ENCODE measurements around the gene RYR1. TPM values are rescaled to one million over a fixed set of nuclear protein-coding genes. Genes with fewer than 3 reads are reported as not detected.
"Not testable (repeated sequence)": the region's sequence is repeated elsewhere in the genome, so short reads cannot be mapped to it uniquely, and the experiment has no call there.

The RYR1 gene
- polyA plus RNA-seq, 4 donors, result 0.81 to 2.3 TPM; not detected in 2

- no peak overlapping the region for H3K27ac ChIP-seq (ENCODE audit: low read depth in 1 of 3, low read length in 2 of 3)
- FAIRE-seq (no peak), DNase-seq (no peak)
- no peaks in the 10 kb centered on the region for H3K36me3 ChIP-seq (ENCODE audit: control insufficient read depth in 3 of 3, insufficient read depth in 2 of 3, low read depth in 1 of 3, low read length in 3 of 3)
- H3K27me3 ChIP-seq (ENCODE audit: control insufficient read depth in 3 of 3, insufficient read depth in 3 of 3, low read length in 3 of 3), result peaks cover 0 to 22% (median 0%) of the 10 kb centered on the region in 3 donors
- H3K4me1 ChIP-seq (ENCODE audit: control insufficient read depth in 3 of 3, insufficient read depth in 2 of 3, low read depth in 1 of 3, low read length in 2 of 3), result no peaks in the 10 kb centered on the region
- H3K4me3 ChIP-seq (ENCODE audit: low read depth in 1 of 3, low read length in 3 of 3), result peak overlapping the region in 1 of 3 donors; percentile 46
- no peaks in the 10 kb centered on the region for H3K9me3 ChIP-seq (ENCODE audit: control insufficient read depth in 2 of 2, insufficient read depth in 1 of 2, low read depth in 1 of 2, low read length in 1 of 2)
- WGBS, 3 donors, result 55 to 61% (median 60%) methylated on average over 21 of the region's 21 CpGs
Observed at GRCh38 chr19:38565691-38566105, 132.2 kb downstream of the RYR1 start.

DNA sequence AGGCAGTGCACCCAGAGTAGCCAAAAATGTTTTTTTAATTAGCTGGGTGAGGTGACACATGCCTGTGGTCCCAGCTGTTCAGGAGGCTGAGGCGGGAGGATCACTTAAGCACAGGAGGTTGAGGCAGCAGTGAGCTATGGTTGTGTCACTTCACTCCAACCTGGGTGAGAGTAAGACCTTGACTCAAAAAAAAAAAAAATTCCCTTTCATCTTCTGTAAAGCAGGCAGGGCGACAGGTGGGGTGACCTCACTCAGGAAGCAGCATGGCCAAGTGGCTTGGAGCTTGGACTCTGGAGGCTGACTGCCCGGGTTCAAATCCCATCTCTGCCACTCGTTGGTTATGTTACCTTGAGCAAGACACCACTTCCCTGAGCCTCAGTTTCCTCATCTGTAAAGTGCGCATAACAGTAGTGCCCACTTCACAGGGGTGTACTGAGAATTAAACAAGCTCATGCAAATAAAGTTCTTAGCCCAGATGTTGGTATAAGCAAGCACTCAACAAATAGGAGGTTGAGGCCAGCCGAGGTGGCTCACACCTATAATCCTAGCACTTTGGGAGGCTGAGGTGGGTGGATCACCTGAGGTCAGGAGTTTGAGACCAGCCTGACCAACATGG is 136.0 kb downstream of the RYR1 start:
- Histone ChIP-seq H3K4me1 (ENCODE audit: control insufficient read depth in 3 of 3, insufficient read depth in 2 of 3, low read depth in 1 of 3, low read length in 2 of 3) (no peaks in the 10 kb centered on the region), H3K27me3 (ENCODE audit: control insufficient read depth in 3 of 3, insufficient read depth in 3 of 3, low read length in 3 of 3) (peaks cover 0 to 18% (median 0%) of the 10 kb centered on the region in 3 donors), H3K36me3 (ENCODE audit: control insufficient read depth in 3 of 3, insufficient read depth in 2 of 3, low read depth in 1 of 3, low read length in 3 of 3) (no peaks in the 10 kb centered on the region), H3K4me3 (ENCODE audit: low read depth in 1 of 3, low read length in 3 of 3) (no peak overlapping the region), H3K27ac (ENCODE audit: low read depth in 1 of 3, low read length in 2 of 3) (no peak overlapping the region), H3K9me3 (ENCODE audit: control insufficient read depth in 2 of 2, insufficient read depth in 1 of 2, low read depth in 1 of 2, low read length in 1 of 2) (no peaks in the 10 kb centered on the region)
- DNase-seq (no peak), FAIRE-seq (no peak)
- WGBS, 3 donors, result 47 to 73% (median 53%) methylated on average over 6 of the region's 6 CpGs

- Histone ChIP-seq H3K27me3 (ENCODE audit: control insufficient read depth in 3 of 3, insufficient read depth in 3 of 3, low read length in 3 of 3) (peaks cover 0 to 5% (median 0%) of the 10 kb centered on the region in 3 donors), H3K36me3 (ENCODE audit: control insufficient read depth in 3 of 3, insufficient read depth in 2 of 3, low read depth in 1 of 3, low read length in 3 of 3) (no peaks in the 10 kb centered on the region), H3K4me3 (ENCODE audit: low read depth in 1 of 3, low read length in 3 of 3) (no peak overlapping the region), H3K4me1 (ENCODE audit: control insufficient read depth in 3 of 3, insufficient read depth in 2 of 3, low read depth in 1 of 3, low read length in 2 of 3) (no peaks in the 10 kb centered on the region), H3K9me3 (ENCODE audit: control insufficient read depth in 2 of 2, insufficient read depth in 1 of 2, low read depth in 1 of 2, low read length in 1 of 2) (no peaks in the 10 kb centered on the region), H3K27ac (ENCODE audit: low read depth in 1 of 3, low read length in 2 of 3) (no peak overlapping the region)
- DNase-seq, result no peak
- 63 to 84% (median 79%) methylated on average over 2 of the region's 2 CpGs for WGBS, 3 donors
- FAIRE-seq, result no peak
Observed at GRCh38 chr19:38571682-38572081, 138.2 kb downstream of the RYR1 start.

GRCh38 chr19:38577826-38578225 is 144.3 kb downstream of the RYR1 start:
- H3K36me3 ChIP-seq (ENCODE audit: control insufficient read depth in 3 of 3, insufficient read depth in 2 of 3, low read depth in 1 of 3, low read length in 3 of 3), result no peaks in the 10 kb centered on the region
- H3K9me3 ChIP-seq (ENCODE audit: control insufficient read depth in 2 of 2, insufficient read depth in 1 of 2, low read depth in 1 of 2, low read length in 1 of 2), result no peaks in the 10 kb centered on the region
- H3K27me3 ChIP-seq (ENCODE audit: control insufficient read depth in 3 of 3, insufficient read depth in 3 of 3, low read length in 3 of 3), result no peaks in the 10 kb centered on the region
- H3K4me1 ChIP-seq (ENCODE audit: control insufficient read depth in 3 of 3, insufficient read depth in 2 of 3, low read depth in 1 of 3, low read length in 2 of 3), result no peaks in the 10 kb centered on the region
- no peak overlapping the region for H3K27ac ChIP-seq (ENCODE audit: low read depth in 1 of 3, low read length in 2 of 3)
- FAIRE-seq (no peak), DNase-seq (no peak)
- WGBS, 3 donors, result 89 to 90% (median 90%) methylated on average over 11 of the region's 11 CpGs
- no peak overlapping the region for H3K4me3 ChIP-seq (ENCODE audit: low read depth in 1 of 3, low read length in 3 of 3)

GRCh38 chr19:38579304-38579703 is 145.8 kb downstream of the RYR1 start:
- not testable (repeated sequence) for H3K4me1 ChIP-seq (ENCODE audit: control insufficient read depth in 3 of 3, insufficient read depth in 2 of 3, low read depth in 1 of 3, low read length in 2 of 3); FAIRE-seq; H3K4me3 ChIP-seq (ENCODE audit: low read depth in 1 of 3, low read length in 3 of 3); H3K27ac ChIP-seq (ENCODE audit: low read depth in 1 of 3, low read length in 2 of 3); H3K9me3 ChIP-seq (ENCODE audit: control insufficient read depth in 2 of 2, insufficient read depth in 1 of 2, low read depth in 1 of 2, low read length in 1 of 2); H3K36me3 ChIP-seq (ENCODE audit: control insufficient read depth in 3 of 3, insufficient read depth in 2 of 3, low read depth in 1 of 3, low read length in 3 of 3); H3K27me3 ChIP-seq (ENCODE audit: control insufficient read depth in 3 of 3, insufficient read depth in 3 of 3, low read length in 3 of 3)
- peak in 1 of 2 donors; percentile 15 for DNase-seq
- WGBS, 3 donors, result 46 to 78% (median 56%) methylated on average over 5 to 6 of the region's 6 CpGs

DNA sequence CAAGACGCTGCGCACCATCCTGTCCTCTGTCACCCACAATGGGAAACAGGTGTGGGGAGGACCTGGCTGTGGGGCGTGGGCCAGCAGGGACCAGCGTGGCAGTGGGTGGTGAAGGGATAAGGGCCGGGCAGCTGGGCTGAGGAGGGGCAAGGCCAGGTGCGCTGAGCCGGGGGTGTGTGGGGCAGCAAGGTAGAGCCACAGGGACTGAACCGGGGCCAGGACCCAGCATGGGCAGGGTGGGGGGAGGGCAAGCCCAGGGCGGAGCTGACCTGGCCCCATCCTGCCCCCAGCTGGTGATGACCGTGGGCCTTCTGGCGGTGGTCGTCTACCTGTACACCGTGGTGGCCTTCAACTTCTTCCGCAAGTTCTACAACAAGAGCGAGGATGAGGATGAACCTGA is 146.6 kb downstream of the RYR1 start:
- Histone ChIP-seq H3K4me1 (ENCODE audit: control insufficient read depth in 3 of 3, insufficient read depth in 2 of 3, low read depth in 1 of 3, low read length in 2 of 3) (no peaks in the 10 kb centered on the region), H3K27me3 (ENCODE audit: control insufficient read depth in 3 of 3, insufficient read depth in 3 of 3, low read length in 3 of 3) (no peaks in the 10 kb centered on the region), H3K4me3 (ENCODE audit: low read depth in 1 of 3, low read length in 3 of 3) (no peak overlapping the region), H3K27ac (ENCODE audit: low read depth in 1 of 3, low read length in 2 of 3) (no peak overlapping the region), H3K9me3 (ENCODE audit: control insufficient read depth in 2 of 2, insufficient read depth in 1 of 2, low read depth in 1 of 2, low read length in 1 of 2) (no peaks in the 10 kb centered on the region), H3K36me3 (ENCODE audit: control insufficient read depth in 3 of 3, insufficient read depth in 2 of 3, low read depth in 1 of 3, low read length in 3 of 3) (peaks cover 0 to 2% (median 0%) of the 10 kb centered on the region in 3 donors)
- 72 to 87% (median 81%) methylated on average over 14 to 15 of the region's 15 CpGs for WGBS, 3 donors
- FAIRE-seq (no peak), DNase-seq (no peak)

DNA sequence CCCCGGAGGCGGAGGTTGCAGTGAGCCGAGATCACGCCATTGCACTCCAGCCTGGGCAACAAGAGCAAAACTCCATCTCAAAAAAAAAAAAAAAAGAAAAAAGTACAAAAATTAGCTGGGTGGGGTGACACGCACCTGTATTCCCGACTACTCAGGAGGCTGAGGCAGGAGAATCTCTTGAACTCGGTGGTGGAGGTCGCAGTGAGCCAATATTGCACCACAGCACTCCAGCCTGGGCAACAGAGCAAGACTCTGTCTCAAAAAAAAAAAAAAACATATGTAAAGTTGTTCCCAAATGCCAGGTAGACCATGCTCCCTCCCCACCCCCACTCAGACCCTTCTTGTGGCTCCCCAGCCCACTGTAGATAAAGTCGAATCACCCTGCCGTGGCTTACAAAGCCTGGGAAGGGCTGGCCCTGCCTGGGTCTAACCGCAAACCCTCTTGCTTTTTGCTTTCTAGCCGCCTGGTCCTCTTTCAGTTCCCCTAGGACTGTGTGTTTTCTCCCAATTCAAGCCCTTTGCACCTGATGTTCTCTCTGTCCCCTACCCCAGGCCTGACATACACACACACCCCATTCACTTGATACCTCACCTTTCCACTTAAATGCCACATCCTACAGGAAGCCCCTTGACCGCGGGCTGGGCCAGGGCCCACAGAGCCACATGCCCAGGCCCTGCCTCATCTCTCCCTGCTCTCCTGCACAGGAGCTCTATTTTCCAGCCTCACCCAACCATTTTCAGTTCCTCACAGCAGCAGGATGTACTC is 149.9 kb downstream of the RYR1 start:
- Histone ChIP-seq H3K27me3 (ENCODE audit: control insufficient read depth in 3 of 3, insufficient read depth in 3 of 3, low read length in 3 of 3) (no peaks in the 10 kb centered on the region), H3K9me3 (ENCODE audit: control insufficient read depth in 2 of 2, insufficient read depth in 1 of 2, low read depth in 1 of 2, low read length in 1 of 2) (no peaks in the 10 kb centered on the region), H3K36me3 (ENCODE audit: control insufficient read depth in 3 of 3, insufficient read depth in 2 of 3, low read depth in 1 of 3, low read length in 3 of 3) (peaks cover 0 to 2% (median 0%) of the 10 kb centered on the region in 3 donors), H3K4me1 (ENCODE audit: control insufficient read depth in 3 of 3, insufficient read depth in 2 of 3, low read depth in 1 of 3, low read length in 2 of 3) (no peaks in the 10 kb centered on the region), H3K4me3 (ENCODE audit: low read depth in 1 of 3, low read length in 3 of 3) (no peak overlapping the region), H3K27ac (ENCODE audit: low read depth in 1 of 3, low read length in 2 of 3) (no peak overlapping the region)
- DNase-seq (no peak), FAIRE-seq (no peak)
- 86 to 89% (median 86%) methylated on average over 14 of the region's 14 CpGs for WGBS, 3 donors

- Histone ChIP-seq H3K4me3 (ENCODE audit: low read depth in 1 of 3, low read length in 3 of 3) (no peak overlapping the region), H3K27me3 (ENCODE audit: control insufficient read depth in 3 of 3, insufficient read depth in 3 of 3, low read length in 3 of 3) (no peaks in the 10 kb centered on the region), H3K27ac (ENCODE audit: low read depth in 1 of 3, low read length in 2 of 3) (no peak overlapping the region), H3K36me3 (ENCODE audit: control insufficient read depth in 3 of 3, insufficient read depth in 2 of 3, low read depth in 1 of 3, low read length in 3 of 3) (peaks cover 0 to 2% (median 0%) of the 10 kb centered on the region in 3 donors), H3K9me3 (ENCODE audit: control insufficient read depth in 2 of 2, insufficient read depth in 1 of 2, low read depth in 1 of 2, low read length in 1 of 2) (no peaks in the 10 kb centered on the region), H3K4me1 (ENCODE audit: control insufficient read depth in 3 of 3, insufficient read depth in 2 of 3, low read depth in 1 of 3, low read length in 2 of 3) (no peaks in the 10 kb centered on the region)
- FAIRE-seq, result no peak
- WGBS, 3 donors, result 67 to 80% (median 68%) methylated on average over 4 of the region's 4 CpGs
- DNase-seq, result no peak
Observed at GRCh38 chr19:38583985-38584305, 150.5 kb downstream of the RYR1 start.
